ENCODE data around the gene KIRREL1. TPM values are rescaled to one million over a fixed set of nuclear protein-coding genes. Genes with fewer than 3 reads are reported as not detected.

Gene KIRREL1
- total RNA-seq, 1 experiment from 2014 or later: 211 TPM

DNA sequence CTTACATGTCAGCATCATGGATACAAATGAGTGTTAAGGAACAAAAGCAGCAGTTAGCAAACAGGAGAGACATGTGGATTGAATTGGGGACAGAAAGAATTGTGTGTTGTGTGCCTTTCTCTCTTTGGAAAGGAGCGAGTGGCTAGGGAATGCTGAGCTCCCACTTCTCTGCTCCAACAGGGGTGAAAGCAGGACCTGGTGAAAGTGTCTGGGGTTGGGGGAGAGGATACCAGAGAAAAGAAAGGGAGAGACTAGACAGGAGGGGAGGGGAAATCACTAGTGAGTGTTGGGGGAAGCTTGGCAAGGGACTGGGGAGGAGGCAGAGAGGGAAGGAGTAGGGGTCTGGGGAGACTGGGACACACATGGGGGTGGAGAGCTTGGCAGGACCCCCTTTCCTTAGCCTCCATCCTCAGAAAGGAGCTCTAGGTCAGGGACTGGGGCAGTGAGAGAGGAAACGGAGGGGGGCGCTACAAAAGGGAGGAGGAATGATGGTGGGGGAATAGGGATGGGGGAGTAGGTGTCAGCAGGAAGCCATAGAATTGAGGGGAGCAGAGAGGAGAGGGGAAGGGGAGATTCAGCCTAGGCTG is 2.2 kb downstream of the KIRREL1 start:
- H3K4me1 ChIP-seq (ENCODE audit: insufficient read depth, low read length, poor library complexity, severe bottlenecking): peaks cover 56% of the 10 kb centered on the region
- intact Hi-C loops (cut with micrococcal nuclease; ENCODE audit: unreplicated experiment): no loop called here

DNA sequence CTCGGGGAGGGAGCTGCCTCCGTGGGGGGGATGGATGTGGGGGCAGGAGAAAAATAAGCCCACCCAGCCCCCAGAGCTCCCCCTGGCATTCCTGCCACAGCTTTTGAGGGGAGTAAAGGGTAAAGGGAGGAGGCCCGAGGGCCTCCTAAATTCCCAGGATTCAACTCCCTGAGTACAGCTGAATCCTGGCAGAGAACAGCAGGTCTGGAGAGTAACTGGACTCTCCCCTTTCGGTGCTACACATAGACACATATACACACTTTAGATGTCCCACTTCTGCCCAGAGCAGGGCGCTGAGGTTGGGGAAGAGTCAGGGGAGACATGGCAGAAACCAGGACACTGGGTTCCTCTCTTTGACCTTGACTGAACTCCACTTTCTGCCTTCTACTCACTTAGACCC is 3.0 kb downstream of the KIRREL1 start:
- H3K27me3 ChIP-seq (replicated peaks; ENCODE audit: insufficient read depth, low read depth, low read length, poor library complexity): no peaks in the 10 kb centered on the region
- H3K36me3 ChIP-seq (ENCODE audit: insufficient read depth, low read length, poor library complexity, severe bottlenecking): peaks cover 14% of the 10 kb centered on the region
- POLR2A ChIA-PET (ENCODE audit: low non-redundant PET): no interaction called here
- H3K4me1 ChIP-seq (ENCODE audit: insufficient read depth, low read length, poor library complexity, severe bottlenecking): peaks cover 61% of the 10 kb centered on the region
- H3K27ac ChIP-seq (ENCODE audit: low read depth, low read length, poor library complexity, severe bottlenecking): peak overlapping the region; percentile 99
- H3K4me3 ChIP-seq (ENCODE audit: low read depth, low read length, poor library complexity, severe bottlenecking): peak overlapping the region; percentile 97
- BruUV-seq (replicated peaks): no TSS peak
- no peak for DNase-seq (ENCODE audit: low spot score)
- intact Hi-C loops (cut with micrococcal nuclease; ENCODE audit: unreplicated experiment): no loop called here
- TF ChIP-seq, protein P1, sequence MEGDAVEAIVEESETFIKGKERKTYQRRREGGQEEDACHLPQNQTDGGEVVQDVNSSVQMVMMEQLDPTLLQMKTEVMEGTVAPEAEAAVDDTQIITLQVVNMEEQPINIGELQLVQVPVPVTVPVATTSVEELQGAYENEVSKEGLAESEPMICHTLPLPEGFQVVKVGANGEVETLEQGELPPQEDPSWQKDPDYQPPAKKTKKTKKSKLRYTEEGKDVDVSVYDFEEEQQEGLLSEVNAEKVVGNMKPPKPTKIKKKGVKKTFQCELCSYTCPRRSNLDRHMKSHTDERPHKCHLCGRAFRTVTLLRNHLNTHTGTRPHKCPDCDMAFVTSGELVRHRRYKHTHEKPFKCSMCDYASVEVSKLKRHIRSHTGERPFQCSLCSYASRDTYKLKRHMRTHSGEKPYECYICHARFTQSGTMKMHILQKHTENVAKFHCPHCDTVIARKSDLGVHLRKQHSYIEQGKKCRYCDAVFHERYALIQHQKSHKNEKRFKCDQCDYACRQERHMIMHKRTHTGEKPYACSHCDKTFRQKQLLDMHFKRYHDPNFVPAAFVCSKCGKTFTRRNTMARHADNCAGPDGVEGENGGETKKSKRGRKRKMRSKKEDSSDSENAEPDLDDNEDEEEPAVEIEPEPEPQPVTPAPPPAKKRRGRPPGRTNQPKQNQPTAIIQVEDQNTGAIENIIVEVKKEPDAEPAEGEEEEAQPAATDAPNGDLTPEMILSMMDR (conservative IDR thresholded peaks at IDR 0.05; ENCODE audit: low read depth, low read length): no peak
- TF ChIP-seq EZH2 (IDR thresholded peaks at IDR 0.05; ENCODE audit: borderline replicate concordance, low read depth, low read length, poor library complexity, severe bottlenecking): no peak
- no peaks in the 10 kb centered on the region for H3K9me3 ChIP-seq (ENCODE audit: low read depth, low read length, poor library complexity, severe bottlenecking)
- CTCF ChIA-PET: interaction anchor here (0.5 to 1.1 kb wide), 4 partner anchors 100 to 120 kb away, joined by 3 to 6 read pairs (median 3); no protein-coding TSS in a partner anchor

More for the DNA sequence above, 2.2 kb downstream of the KIRREL1 start:
- ChIA-PET POLR2A (ENCODE audit: low non-redundant PET) (no interaction called here), CTCF (interaction anchor here (0.5 to 1.1 kb wide), 4 partner anchors 22 to 117 kb away, joined by 3 to 13 read pairs (median 6); no protein-coding TSS in a partner anchor)
- no peaks in the 10 kb centered on the region for H3K27me3 ChIP-seq (replicated peaks; ENCODE audit: insufficient read depth, low read depth, low read length, poor library complexity)
- peak overlapping the region; percentile 97 for H3K4me3 ChIP-seq (ENCODE audit: low read depth, low read length, poor library complexity, severe bottlenecking)
- BruUV-seq (replicated peaks): no TSS peak
- no peaks in the 10 kb centered on the region for H3K9me3 ChIP-seq (ENCODE audit: low read depth, low read length, poor library complexity, severe bottlenecking)
- H3K27ac ChIP-seq (ENCODE audit: low read depth, low read length, poor library complexity, severe bottlenecking): peak overlapping the region; percentile 99
- no peak for DNase-seq (ENCODE audit: low spot score)
- no peak for TF ChIP-seq EZH2 (IDR thresholded peaks at IDR 0.05; ENCODE audit: borderline replicate concordance, low read depth, low read length, poor library complexity, severe bottlenecking)
- TF ChIP-seq, protein P1 (conservative IDR thresholded peaks at IDR 0.05; ENCODE audit: low read depth, low read length): peak; percentile 39; the same call in 1 of the 2 replicates
- peaks cover 10% of the 10 kb centered on the region for H3K36me3 ChIP-seq (ENCODE audit: insufficient read depth, low read length, poor library complexity, severe bottlenecking)

DNA sequence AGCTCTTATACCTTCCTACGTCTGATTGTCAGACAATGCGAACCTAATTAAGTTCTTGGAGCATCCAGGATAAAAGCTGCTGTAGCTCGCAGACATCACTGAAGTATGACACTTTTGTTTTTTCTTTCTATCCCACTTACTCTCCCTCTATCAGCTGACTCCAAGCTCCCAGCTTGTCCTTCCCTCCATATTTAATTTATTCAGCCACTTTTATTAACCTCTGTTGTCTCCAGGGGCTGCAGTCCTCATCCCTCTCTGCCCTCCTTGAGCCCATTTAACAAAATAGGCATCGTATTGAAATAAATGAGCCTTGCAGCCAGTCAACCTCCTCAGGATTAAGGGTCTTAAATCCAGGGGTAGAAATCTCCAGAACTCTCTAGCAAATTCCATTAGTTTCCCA is 7.1 kb downstream of the KIRREL1 start:
- TF ChIP-seq EZH2 (IDR thresholded peaks at IDR 0.05; ENCODE audit: borderline replicate concordance, low read depth, low read length, poor library complexity, severe bottlenecking): no peak
- TF ChIP-seq, protein P1 (conservative IDR thresholded peaks at IDR 0.05; ENCODE audit: low read depth, low read length): no peak
- intact Hi-C loops (cut with micrococcal nuclease; ENCODE audit: unreplicated experiment): no loop called here
- no peak for DNase-seq (ENCODE audit: low spot score)
- no TSS peak for BruUV-seq (replicated peaks)
- peaks cover 14% of the 10 kb centered on the region for H3K36me3 ChIP-seq (ENCODE audit: insufficient read depth, low read length, poor library complexity, severe bottlenecking)
- POLR2A ChIA-PET (ENCODE audit: low non-redundant PET): no interaction called here
- no peaks in the 10 kb centered on the region for H3K9me3 ChIP-seq (ENCODE audit: low read depth, low read length, poor library complexity, severe bottlenecking)
- no peaks in the 10 kb centered on the region for H3K27me3 ChIP-seq (replicated peaks; ENCODE audit: insufficient read depth, low read depth, low read length, poor library complexity)
- CTCF ChIA-PET: no interaction called here
- H3K4me3 ChIP-seq (ENCODE audit: low read depth, low read length, poor library complexity, severe bottlenecking): no peak overlapping the region
- peak overlapping the region; percentile 72 for H3K27ac ChIP-seq (ENCODE audit: low read depth, low read length, poor library complexity, severe bottlenecking)
- H3K4me1 ChIP-seq (ENCODE audit: insufficient read depth, low read length, poor library complexity, severe bottlenecking): peaks cover 83% of the 10 kb centered on the region
